Ramos (cell line): ENCODE results near the gene SGIP1.
"Not testable (repeated sequence)": the region's sequence is repeated elsewhere in the genome, so short reads cannot be mapped to it uniquely, and the experiment has no call there.

ENCODE experiments used
- in situ Hi-C: fragments of 300-500 bp; cut with MboI; formaldehyde crosslinking; loops from one replicate; pipeline ENCODE4 v1.14.3; 2022; ENCODE audit warnings: low sequenced_read_pairs; ENCODE audit not compliant: unreplicated experiment

The SGIP1 gene

DNA sequence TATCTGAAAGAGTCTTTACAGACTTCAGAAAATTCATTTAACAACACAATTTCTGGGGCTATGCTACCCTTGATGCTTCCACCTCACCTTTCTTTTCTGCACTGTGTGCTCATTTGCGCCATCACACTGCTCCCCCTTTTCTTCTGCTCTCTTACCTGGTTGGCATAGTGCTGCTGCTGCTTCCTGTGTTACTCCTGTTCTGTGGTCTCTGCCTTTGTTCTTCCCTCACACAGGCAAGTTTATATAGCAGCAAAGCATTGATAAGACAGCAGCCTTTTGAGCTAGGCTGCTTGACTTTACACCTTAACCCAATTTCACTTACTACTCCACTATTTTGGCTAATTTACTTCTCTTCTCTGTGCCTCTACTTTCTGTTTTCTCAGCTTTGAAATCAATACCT, 18.3 kb downstream of the SGIP1 start:
- in situ Hi-C loops, result no loop called here

DNA sequence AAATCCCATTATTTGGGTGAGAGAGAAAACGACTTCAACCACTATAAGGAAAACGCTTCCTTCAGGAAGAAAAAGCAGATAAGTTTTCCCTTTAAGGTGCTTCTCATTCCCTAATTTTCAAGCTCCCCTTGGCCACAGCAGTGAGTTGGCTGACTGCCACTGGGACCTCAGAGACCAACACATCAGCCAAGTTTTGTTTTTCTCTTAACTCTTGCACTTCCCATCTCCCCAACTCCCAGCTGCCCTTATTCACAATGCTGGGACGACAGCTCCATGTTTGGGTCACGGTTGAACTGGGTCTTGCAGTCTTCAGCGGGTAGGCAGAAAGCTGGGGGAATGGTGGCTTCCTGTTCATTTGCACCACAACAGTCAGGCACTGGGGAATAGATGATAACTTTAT, 18.9 kb downstream of the SGIP1 start:
- in situ Hi-C loops, result no loop called here

DNA sequence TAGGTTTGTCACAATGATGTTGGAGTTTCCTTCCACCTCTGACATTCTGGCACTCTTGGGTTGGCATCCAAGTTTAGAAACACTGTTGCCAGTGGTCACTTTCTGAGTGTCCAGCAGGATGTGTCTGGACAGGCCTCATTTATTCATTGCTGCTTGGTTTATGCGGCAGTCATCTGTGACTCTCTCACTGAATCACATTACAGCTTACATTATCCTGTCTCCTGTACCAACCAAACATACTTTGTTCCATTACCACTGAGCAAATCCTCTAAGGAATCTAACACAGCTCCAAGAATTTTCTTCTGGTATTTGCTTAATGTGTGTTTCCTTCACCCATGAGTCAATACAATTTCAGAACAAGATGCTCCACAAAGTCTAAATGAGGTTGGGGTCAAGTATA, 19.9 kb downstream of the SGIP1 start:
- in situ Hi-C loops, result no loop called here

DNA sequence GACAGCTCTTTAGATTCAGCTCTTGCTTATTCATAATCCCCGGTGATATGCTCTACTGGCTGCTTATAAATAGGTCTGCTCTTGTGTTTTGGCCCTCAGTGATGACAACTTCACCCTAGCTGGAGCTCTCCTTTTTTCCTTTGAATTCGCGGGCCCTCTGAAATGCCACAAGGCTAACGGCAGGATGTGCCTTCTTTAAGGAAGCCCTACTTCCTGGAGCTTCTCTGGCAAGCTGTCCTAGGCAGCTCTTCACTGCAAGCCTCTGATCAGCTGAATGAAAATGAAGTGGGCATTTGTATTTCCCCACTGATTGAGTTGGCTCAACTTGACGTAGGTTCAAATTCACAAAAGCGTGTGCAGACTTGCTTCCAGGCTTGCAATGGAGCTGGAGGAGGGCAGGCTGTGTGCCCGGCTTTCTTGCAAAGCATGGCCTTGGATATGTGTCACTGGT, 22.2 kb downstream of the SGIP1 start:
- in situ Hi-C loops, result no loop called here

DNA sequence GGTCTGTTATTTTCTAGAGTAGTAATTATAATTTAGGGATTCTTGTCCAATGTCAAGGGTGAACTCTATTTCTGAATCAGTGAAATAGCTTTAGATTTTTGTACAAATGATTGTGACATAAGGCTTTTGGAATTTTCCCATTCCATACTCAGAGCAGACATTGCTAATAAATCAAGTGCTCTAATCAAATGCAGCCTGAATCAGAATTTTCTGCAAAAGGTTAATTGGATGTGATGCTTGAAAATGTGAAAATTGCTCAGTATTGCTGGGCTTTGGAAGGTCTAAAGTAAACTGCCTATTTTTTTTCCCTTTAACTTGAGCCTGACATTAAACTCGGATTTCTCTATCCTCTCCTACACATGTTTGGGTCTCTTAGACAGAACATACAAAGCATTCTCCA, 23.2 kb downstream of the SGIP1 start:
- in situ Hi-C loops, result no loop called here

DNA sequence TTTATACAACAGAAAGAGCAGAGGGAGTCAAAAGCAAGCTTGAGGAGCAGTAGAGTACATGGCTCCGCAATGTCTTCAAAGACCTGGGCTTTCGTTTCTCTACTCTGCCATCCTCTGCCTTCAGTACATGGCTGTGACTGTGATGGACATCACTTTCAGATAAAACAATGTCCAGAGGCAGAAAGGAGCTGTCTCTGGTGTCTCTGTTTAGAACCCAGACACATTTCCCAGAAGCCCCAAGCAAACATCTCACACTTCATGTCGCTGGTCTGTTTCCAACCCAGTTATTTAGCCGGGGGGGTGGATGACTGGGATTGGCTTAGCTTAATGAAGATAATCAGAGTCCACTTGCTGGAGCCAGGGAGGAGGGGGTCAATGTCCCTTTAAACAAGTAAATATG, 25.6 kb downstream of the SGIP1 start:
- in situ Hi-C loops, result no loop called here

DNA sequence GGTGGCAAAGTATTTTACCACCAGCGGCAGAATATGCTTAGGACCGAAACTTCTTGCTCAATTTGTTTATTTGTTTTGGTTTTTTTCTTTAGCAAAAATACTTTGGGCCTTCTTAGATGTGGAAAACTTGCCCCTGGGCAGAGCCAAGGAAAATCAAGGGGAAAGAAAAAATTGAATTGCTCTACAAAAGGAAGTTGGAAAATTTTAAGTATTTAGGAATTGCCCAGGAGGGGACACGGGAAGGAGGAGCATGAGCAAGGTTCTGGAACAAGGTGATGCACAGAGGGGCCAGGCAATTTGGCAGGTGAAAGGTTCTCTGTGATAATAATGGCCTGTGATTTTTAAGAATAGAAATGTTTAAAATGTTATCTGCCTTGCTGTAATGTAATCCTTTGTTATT, 28.6 kb downstream of the SGIP1 start:
- in situ Hi-C loops, result no loop called here

DNA sequence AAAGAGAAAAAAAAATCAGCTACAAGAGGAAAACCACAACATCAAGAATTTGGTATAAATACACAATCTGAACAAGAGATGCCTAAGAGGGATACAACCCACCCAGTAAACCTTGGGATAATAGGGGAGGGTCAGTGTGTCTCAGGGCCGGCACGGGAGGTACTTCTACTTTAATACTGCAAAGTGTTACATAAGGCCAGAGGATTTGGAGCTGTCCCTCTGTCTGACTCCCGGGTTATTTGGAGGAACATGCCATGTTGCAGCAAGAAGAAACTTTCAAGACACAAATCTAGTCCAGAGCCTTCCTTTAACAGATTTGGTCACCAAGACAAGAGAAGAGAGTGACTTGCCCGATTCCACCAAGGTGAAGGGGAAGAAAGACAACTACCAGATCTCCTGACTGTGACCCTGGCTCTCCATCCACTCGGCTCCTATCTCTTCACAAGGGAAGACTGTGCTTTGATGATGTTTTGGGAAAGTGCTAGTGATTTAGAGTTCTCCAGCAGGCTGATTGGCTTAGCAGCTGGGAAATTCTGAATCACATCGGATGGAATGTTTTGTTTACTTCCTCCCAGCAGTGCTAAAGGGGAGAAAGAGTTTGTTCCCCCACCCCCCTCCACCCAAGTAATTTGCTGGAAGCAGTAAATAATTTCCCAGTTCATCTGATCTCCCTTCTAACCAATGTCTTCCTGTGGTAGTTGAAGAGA, 29.3 kb downstream of the SGIP1 start:
- in situ Hi-C loops, result no loop called here

DNA sequence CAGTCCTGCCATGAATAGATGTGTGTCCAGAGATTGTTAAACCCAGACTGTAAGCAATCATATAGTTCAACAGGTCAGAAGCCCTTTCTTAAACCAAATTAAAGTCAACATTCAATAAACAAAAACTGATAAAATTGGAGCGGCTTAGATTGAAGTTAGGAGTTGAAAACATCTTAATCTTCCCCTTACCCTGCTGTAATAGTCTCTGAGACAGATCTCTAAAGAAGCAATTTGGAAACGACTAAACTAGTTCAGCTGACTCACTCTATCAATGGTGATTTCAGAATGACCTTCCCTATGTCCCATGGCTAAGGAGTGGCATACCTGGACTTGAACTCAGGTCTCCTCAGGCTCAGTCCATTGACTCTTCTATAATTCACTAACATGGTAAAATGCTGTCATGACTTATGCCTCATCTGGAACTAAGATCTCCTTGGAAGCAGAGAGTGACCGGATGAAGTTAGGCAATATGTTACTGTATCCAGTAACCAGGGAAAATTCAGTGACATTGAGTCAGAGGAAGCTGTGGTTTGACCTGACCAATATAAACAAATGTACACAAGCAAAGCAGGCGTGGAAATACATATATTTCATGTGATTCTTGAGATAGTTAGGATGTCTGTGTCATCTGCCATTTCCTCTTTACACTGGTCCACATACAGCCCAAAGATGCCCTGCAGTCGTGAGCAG, 30.1 kb downstream of the SGIP1 start:
- in situ Hi-C loops, result no loop called here

DNA sequence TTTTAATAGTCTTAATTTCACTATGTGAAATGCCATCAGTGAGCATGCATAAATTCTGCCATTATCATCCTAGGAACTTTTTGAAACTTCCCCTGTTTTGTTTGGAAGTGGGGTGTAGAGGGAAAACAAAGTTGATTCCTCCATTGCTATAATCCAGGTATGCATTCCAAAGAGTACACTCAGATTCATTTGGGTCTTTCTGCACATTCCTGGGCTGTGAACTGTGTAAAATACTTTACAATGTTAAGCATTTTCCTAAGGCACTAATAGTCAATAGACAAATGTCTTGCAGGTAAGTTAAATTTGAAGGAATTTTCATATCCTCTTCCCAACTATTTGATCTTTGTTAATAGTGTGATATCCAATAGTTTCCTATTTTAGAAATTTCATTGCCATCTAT, 36.2 kb downstream of the SGIP1 start:
- in situ Hi-C loops, result no loop called here

DNA sequence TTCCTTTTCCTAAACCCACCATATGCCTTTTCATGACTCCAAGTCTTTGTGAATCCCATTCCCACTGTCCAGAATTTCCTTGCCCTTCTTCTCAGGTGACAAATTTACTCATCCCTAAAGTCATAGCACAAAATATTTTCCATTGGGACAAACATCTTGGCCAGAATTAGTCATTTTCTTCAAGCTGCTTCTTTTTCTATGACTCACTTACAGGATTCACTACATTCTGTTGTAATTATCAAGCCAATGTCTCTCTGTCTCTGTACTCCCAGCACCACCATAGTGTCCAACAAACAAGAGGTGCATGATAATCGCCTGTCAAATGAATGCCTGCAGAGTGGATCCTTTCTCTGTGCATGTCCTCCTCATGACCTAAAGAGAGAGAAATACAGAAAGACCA, 37.8 kb downstream of the SGIP1 start:
- in situ Hi-C loops, result no loop called here

DNA sequence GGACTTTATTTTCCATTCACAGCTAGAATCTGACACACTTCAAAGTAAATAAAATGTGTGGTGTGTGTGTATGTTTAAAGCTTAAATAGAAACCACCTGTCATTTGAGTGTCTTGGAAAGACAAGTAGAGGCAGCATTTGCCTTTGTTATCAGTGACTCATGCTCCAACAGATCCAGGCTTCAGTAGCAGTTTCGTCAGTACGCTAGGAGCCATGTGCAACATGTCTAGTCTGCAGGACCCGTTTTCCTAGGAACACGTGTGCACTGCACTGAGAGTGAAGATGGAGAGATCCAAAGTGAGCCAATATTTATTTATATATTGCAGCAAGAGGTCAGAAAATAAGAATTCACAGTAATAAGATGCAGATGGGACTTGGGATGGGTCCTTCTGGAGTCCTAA, 41.8 kb downstream of the SGIP1 start:
- in situ Hi-C loops, result no loop called here

DNA sequence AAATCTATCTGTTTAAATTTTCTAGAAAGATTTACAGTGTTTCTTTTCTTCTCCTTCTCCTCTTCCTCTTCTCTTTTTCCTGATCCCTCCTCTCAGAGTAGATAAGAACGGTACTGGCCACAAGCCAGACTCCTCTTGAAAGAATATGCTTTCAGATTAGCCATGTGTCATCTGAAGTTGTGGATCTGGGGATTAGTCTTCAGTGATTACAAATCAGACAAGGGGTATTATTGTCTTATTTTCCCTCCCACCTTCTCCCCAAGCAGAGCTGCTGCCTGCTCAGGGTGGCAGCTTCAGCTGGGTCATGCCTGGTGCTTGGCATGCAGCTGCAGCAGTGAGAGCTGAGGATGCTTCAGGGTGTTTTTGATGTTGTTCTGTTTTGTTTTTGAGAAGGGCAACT, 42.7 kb downstream of the SGIP1 start:
- in situ Hi-C loops, result no loop called here

DNA sequence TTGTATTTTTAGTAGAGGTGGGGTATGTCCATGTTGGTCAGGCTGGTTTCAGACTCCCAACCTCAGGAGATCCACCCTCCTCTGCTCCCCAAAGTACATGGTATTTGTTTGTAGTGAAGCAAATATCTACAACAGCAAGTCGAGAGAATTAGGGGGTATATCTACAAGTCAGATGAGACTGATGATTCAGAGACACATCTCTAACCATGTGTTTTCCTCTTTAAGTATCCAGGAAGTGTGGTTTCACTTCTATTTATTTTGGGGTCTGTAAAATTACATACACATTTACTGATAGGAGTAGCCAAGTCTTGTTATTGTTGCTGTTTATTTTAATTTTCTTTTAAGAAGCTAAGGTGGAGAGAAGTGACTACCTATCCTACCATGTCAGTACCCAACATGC, 44.9 kb downstream of the SGIP1 start:
- in situ Hi-C loops, result no loop called here

DNA sequence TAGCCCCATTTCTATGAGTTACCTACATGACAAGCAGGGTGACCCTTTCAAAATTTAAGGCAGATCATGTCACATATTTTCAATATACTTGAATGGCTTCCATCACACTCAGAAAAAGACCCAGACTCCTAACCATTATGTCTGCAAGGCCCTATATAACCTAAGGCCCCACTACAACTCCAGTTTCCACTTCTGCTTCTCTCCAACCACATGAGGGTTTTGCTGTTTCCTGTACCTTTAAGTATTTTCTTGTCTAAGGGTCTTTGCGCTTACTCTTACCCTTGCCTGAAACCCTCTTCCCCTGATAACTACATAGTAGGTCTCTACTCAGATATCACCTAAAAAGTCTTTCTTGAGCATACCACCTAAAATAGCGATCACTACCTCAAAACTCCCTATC, 46.1 kb downstream of the SGIP1 start:
- in situ Hi-C loops, result no loop called here

DNA sequence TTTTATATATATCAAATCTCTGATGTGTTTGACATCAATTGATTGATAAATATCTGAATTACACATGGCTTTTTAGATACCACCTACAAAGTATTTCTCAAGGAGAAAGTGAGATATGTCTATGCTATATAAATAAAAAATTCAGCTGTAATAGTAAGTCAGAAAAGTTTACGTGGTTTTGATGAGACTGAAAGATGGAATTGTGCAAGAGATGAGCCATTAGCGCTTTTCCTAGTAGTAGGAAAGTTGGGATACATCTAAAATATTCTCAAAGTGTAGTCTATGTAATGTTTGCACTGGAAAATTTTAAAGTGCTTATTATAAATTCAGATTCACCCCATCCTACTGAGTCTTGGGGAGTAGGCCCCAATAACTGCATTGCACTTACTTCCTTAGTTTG, 49.1 kb downstream of the SGIP1 start:
- in situ Hi-C loops, result no loop called here

DNA sequence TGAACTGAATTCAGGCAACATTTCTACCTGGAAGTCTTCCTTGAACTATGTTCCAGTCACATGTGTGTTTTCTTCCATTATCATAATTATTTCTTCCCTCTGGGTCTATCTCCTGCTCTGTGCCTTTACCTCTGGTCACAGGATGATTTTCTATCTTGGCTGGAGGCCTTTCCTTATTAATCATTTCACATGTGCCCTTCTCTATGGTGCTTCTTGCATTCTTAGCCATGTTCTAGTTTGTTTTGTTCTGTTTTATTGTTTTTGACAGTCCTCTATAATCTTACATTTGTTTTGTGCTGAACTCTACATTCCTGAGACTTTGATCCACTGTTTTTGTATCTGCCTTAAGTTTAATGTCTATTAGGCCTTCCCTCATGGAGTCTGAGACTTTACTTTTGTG, 51.0 kb downstream of the SGIP1 start:
- in situ Hi-C loops, result no loop called here

DNA sequence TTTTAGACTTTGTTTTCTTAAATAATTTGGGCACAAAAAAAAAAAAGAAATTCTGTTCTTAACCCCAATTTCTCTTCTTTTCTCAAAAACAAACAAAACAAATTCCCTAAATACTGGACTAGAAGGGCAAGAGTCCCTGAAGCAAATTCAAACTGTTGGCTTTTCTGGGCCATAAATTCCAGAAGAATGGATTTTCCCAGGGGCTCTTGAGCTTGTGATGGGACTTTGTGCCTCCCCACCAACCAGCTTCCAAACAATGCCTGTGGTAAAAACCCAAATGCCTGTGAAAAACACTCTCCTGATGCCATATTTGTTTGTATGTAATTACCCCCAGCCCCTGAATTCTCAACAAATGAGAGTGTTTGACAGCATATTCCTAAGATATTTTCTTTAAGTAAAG, 55.4 kb downstream of the SGIP1 start:
- in situ Hi-C loops, result no loop called here

DNA sequence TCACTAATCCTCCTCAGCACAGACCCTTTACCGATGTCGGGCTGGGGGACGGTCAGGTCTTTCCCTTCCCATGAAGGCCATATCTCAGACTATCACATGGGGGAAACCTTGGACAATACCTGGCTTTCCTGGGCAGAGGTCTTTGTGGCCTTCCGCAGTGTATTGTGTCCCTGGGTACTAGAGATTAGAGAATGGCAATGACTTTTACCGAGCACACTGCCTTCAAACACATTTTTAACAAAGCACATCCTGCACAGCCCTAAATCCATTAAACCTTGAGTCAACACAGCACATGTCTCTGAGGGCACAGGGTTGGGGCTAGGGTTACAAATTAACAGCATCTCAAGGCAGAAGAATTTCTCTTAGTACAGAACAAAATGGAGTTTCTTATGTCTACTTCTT, 58.2 kb downstream of the SGIP1 start:
- in situ Hi-C loops, result not testable (repeated sequence)

DNA sequence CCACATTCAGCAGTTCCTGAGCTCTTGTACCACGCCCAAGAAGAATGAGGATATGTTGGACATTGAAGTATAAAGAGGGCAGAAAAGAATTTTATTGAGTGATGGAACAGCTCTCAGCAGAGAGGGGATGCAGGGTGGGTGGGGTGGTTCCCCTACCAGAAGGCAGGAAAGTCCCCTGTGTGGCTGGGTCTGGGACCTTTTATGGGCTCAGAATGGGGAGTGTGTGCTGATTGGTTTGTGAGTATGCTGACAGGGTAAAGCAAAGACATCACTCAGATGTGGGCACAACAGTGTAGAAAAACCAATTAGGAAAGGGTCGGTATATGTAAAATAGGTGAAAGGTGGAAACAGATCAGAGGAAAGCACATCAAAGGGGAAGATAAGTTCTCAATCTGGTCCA, 62.2 kb downstream of the SGIP1 start:
- in situ Hi-C loops, result no loop called here

DNA sequence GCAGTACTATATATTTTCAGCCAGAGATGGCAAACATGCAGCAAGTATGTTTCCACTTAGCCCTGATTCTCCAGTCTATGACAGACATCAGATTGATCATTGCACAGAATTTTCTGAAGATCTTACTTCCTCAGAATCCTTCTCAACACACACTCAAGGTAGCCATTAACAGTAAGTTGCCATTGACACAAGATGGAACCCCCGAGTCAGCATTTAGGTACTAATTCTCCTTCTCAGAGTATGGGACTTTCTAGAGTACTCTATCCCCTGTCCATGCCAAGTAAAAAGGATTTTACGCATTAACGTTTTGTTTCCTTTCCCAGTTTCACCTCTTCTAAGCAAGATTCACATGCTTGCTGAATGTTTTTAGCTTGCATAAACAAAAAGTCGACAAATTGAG, 63.5 kb downstream of the SGIP1 start:
- in situ Hi-C loops, result no loop called here

DNA sequence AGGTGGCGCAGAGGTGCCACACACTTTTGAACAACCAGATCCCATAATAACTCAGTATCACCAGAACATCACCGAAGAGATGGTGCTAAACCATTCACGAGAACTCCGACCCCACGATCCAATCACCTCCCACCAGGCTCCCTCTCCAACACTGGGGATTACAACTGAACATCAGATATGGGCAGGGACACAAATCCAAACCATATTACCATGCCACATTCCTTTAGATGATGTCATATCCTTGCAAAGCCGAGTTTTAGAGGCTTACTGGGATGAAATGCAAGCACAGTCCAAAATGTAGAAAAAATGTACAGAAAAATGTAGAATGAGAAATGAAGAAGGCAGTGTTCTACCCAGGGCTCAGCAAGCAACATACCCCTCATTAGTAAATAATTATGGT, 64.7 kb downstream of the SGIP1 start:
- in situ Hi-C loops, result no loop called here
